HG02763 (cell line): ENCODE data around the gene PROP1.
"Not testable (repeated sequence)": the region's sequence is repeated elsewhere in the genome, so short reads cannot be mapped to it uniquely, and the experiment has no call there.

Experiments used
- ATAC-seq: cut with Tn5 transposase; IDR thresholded peaks from one replicate; pipeline ENCODE4 v1.9.1; 2021; ENCODE audit warnings: mild to moderate bottlenecking, moderate library complexity; ENCODE audit not compliant: unreplicated experiment

The PROP1 gene

DNA sequence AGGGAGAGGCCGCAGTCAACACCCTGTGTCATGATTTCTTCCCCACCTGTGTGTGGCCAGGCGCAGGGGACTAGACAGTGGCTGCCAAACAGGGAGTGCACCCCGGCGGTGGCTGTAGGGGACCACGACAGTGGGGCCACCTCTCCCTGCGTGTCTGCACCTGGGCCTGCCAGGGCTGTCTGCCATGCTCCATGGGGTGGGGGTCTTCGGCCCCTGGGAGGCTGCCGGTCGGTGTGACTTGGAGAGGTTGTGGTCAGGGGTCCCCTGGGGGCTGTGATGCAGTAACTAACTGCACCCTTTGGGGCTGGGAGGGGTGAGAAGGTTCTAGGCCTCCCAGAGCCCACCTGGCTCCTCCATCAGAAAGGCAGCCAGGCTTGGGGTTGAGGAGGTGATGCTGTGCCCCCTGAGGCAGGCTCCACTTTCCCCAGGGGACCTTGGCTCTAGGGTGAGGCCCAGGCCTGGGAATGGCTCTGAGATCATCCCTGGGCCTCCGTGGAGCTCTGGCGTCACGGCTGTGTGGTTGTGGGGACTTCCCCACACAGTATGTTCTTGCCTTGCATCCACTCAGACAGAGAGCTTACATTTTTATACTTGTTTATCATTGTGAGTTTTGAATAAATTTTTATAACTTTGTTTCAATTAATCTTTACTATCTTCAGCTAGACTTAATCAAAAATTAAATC, 50.3 kb downstream of the PROP1 start:
- not testable (repeated sequence) for ATAC-seq

DNA sequence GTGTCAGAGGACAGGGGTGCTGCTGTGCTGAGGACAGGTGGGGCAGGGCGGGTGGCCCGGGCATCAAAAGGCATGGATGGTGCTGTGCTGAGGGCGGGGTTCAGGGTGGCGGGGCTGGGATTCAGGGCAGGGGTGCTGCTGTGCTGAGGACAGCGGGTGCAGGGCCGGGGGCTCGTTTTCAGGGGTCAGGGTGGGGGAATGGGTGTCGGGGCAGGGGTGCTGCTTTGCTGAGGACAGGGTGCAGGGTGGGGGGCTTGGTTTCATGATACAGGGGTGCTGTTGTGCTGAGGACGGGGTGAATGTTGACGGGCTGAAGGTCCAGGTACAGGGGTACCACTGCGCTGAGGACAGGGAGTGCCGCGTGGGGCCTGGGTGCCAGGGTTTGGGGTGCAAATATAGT, 50.9 kb downstream of the PROP1 start:
- ATAC-seq, result not testable (repeated sequence)

DNA sequence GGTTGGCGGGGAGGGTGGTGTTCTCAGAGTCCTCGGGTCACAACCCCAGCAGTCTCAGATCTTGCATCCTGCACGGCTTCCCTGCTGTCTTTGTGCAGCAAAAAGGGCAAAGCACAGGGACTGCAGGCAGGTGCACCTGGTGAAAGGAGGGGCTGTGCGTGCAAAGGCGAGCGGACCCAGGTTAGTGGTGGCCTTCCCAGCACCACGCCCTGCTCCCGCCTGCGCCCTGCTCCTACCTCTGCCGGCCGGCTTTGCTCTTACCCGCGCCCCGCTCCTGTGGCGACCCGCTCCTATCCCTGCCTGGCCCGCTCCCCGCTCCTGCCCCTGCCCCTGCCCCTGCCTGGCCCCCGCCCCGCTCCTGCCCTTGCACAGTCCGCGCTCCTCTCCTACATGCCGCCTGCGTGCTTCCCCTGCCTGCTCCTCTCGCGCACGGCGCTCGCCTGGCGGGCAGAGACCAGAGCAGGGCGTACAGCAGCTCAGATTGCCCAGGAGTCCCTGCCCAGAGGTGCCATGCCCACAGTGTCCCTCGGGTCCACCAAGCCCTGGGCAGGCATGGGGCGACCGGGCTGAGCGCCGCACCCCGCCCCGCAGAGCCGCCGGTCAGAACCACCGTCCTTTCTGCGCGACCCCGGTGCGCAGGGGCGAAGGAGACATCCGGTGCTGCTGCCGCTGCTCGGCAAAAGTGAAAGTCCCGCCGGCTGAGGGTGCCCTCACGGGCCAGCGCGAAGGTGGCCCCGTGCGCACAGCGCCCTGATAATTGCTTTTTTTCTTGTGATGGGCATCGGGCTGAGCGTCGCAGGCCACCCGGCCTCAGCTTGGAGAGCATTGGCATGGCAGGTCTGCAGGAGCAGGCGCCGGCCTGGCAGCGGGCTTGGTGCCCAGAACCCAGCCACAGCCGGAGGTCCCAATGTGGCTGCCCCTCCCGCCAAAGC, 52.0 kb downstream of the PROP1 start:
- not testable (repeated sequence) for ATAC-seq

DNA sequence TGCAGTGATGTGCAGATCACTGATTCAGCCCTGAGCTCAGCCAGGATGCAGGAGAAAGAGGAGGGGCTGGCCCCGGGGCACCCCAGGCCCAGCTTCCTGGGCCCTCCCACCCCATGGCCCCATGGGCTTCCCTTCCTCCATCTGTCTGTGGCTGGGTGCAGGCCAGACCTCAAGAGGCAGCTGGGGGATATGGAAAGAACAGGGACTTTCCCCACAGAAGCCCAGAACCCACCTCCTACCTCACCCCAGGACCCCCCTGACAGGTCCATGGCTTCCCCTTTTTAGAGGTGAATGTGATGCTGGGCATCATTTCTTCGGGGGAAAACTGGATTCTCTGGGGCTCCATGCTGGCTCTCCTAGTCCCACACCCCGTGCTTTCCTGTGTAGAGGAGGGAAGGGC, 53.1 kb downstream of the PROP1 start:
- ATAC-seq, result not testable (repeated sequence)
